Measurements from ENCODE around the gene PAPPA. TPM values are rescaled to one million over a fixed set of nuclear protein-coding genes. Genes with fewer than 3 reads are reported as not detected.

The PAPPA gene
- total and polyA plus RNA-seq, 4 experiments from 2014 or later, result not detected

- no peaks in the 10 kb centered on the region for H3K9me3 ChIP-seq (ENCODE audit: control insufficient read depth in 1 of 2, low read length in 2 of 2)
- CTCF ChIA-PET (ENCODE audit: partially characterized antibody), result no interaction called here
- H3K4me3 ChIP-seq (ENCODE audit: low read length in 2 of 2), result no peak overlapping the region
- POLR2A ChIA-PET (ENCODE audit: partially characterized antibody), result no interaction called here
- H3K27ac ChIP-seq (ENCODE audit: low read depth, low read length), result no peak overlapping the region
- H3K36me3 ChIP-seq (ENCODE audit: insufficient read depth, low read length), result no peaks in the 10 kb centered on the region
- Mint-ChIP-seq H3K27me3 (peaks cover 2 to 3% of the 10 kb centered on the region in 2 donors), H3K36me3 (no peaks in the 10 kb centered on the region), H3K27ac (no peak overlapping the region), H3K9me3 (peaks cover 0 to 5% (median 0%) of the 10 kb centered on the region in 8 donors), H3K4me3 (no peak overlapping the region), H3K4me1 (no peaks in the 10 kb centered on the region)
- intact Hi-C loops (cut with micrococcal nuclease), result no loop called here
- no peak for DNase-seq
- no peaks in the 10 kb centered on the region for H3K27me3 ChIP-seq (ENCODE audit: insufficient read depth, low read length)
- H3K4me1 ChIP-seq (ENCODE audit: insufficient read depth, low read length), result no peaks in the 10 kb centered on the region
These were observed 64.8 kb downstream of the PAPPA start for GRCh38 chr9:116218399-116218798.

GRCh38 chr9:116219686-116220085 lies 66.1 kb downstream of the PAPPA start:
- Histone ChIP-seq H3K9me3 (ENCODE audit: control insufficient read depth in 1 of 2, low read length in 2 of 2) (no peaks in the 10 kb centered on the region), H3K27ac (ENCODE audit: low read depth, low read length) (no peak overlapping the region), H3K27me3 (ENCODE audit: insufficient read depth, low read length) (no peaks in the 10 kb centered on the region), H3K4me3 (ENCODE audit: low read length in 2 of 2) (no peak overlapping the region), H3K36me3 (ENCODE audit: insufficient read depth, low read length) (no peaks in the 10 kb centered on the region), H3K4me1 (ENCODE audit: insufficient read depth, low read length) (no peaks in the 10 kb centered on the region)
- Mint-ChIP-seq H3K4me1 (no peaks in the 10 kb centered on the region), H3K27ac (no peak overlapping the region), H3K4me3 (peak overlapping the region in 1 of 8 donors; percentile 27), H3K36me3 (no peaks in the 10 kb centered on the region), H3K27me3 (peaks cover 2 to 3% of the 10 kb centered on the region in 2 donors), H3K9me3 (peaks cover 0 to 5% (median 0%) of the 10 kb centered on the region in 8 donors)
- DNase-seq, result no peak
- POLR2A ChIA-PET (ENCODE audit: partially characterized antibody), result no interaction called here
- CTCF ChIA-PET (ENCODE audit: partially characterized antibody), result no interaction called here
- intact Hi-C loops (cut with micrococcal nuclease), result no loop called here

GRCh38 chr9:116223926-116224325 lies 70.3 kb downstream of the PAPPA start:
- H3K4me1 ChIP-seq (ENCODE audit: insufficient read depth, low read length), result no peaks in the 10 kb centered on the region

GRCh38 chr9:116230051-116230632 lies 76.6 kb downstream of the PAPPA start:
- H3K27me3 Mint-ChIP-seq, result peaks cover 0 to 4% of the 10 kb centered on the region in 2 donors
- H3K4me3 Mint-ChIP-seq, result no peak overlapping the region
- H3K27me3 ChIP-seq (ENCODE audit: insufficient read depth, low read length), result no peaks in the 10 kb centered on the region
- DNase-seq, result no peak
- ChIA-PET POLR2A (ENCODE audit: partially characterized antibody) (no interaction called here), CTCF (ENCODE audit: partially characterized antibody) (no interaction called here)
- H3K4me3 ChIP-seq (ENCODE audit: low read length in 2 of 2), result no peak overlapping the region
- intact Hi-C loops (cut with micrococcal nuclease), result no loop called here
- no peak overlapping the region for H3K27ac ChIP-seq (ENCODE audit: low read depth, low read length)
- H3K36me3 Mint-ChIP-seq, result no peaks in the 10 kb centered on the region
- H3K9me3 ChIP-seq (ENCODE audit: control insufficient read depth in 1 of 2, low read length in 2 of 2), result no peaks in the 10 kb centered on the region
- H3K27ac Mint-ChIP-seq, result no peak overlapping the region
- H3K4me1 Mint-ChIP-seq, result no peaks in the 10 kb centered on the region
- no peaks in the 10 kb centered on the region for H3K36me3 ChIP-seq (ENCODE audit: insufficient read depth, low read length)
- H3K4me1 ChIP-seq (ENCODE audit: insufficient read depth, low read length), result no peaks in the 10 kb centered on the region
- H3K9me3 Mint-ChIP-seq, result peaks cover 0 to 5% (median 0%) of the 10 kb centered on the region in 8 donors

More at GRCh38 chr9:116223926-116224325, 70.3 kb downstream of the PAPPA start:
- H3K27me3 Mint-ChIP-seq, result peaks cover 2 to 3% of the 10 kb centered on the region in 2 donors
- H3K9me3 Mint-ChIP-seq, result peaks cover 0 to 5% (median 3%) of the 10 kb centered on the region in 8 donors
- Histone ChIP-seq H3K27ac (ENCODE audit: low read depth, low read length) (no peak overlapping the region), H3K27me3 (ENCODE audit: insufficient read depth, low read length) (no peaks in the 10 kb centered on the region), H3K36me3 (ENCODE audit: insufficient read depth, low read length) (no peaks in the 10 kb centered on the region), H3K9me3 (ENCODE audit: control insufficient read depth in 1 of 2, low read length in 2 of 2) (no peaks in the 10 kb centered on the region), H3K4me3 (ENCODE audit: low read length in 2 of 2) (no peak overlapping the region)
- DNase-seq, result no peak
- CTCF ChIA-PET (ENCODE audit: partially characterized antibody), result no interaction called here
- no peak overlapping the region for H3K4me3 Mint-ChIP-seq
- H3K4me1 Mint-ChIP-seq, result no peaks in the 10 kb centered on the region
- intact Hi-C loops (cut with micrococcal nuclease), result no loop called here
- POLR2A ChIA-PET (ENCODE audit: partially characterized antibody), result no interaction called here
- H3K36me3 Mint-ChIP-seq, result no peaks in the 10 kb centered on the region
- H3K27ac Mint-ChIP-seq, result no peak overlapping the region

GRCh38 chr9:116232424-116233159 lies 79.0 kb downstream of the PAPPA start:
- intact Hi-C loops (cut with micrococcal nuclease), result no loop called here
- Histone ChIP-seq H3K9me3 (ENCODE audit: control insufficient read depth in 1 of 2, low read length in 2 of 2) (no peaks in the 10 kb centered on the region), H3K27ac (ENCODE audit: low read depth, low read length) (no peak overlapping the region), H3K4me1 (ENCODE audit: insufficient read depth, low read length) (no peaks in the 10 kb centered on the region), H3K36me3 (ENCODE audit: insufficient read depth, low read length) (no peaks in the 10 kb centered on the region), H3K27me3 (ENCODE audit: insufficient read depth, low read length) (no peaks in the 10 kb centered on the region), H3K4me3 (ENCODE audit: low read length in 2 of 2) (no peak overlapping the region)
- ChIA-PET CTCF (ENCODE audit: partially characterized antibody) (no interaction called here), POLR2A (ENCODE audit: partially characterized antibody) (no interaction called here)
- Mint-ChIP-seq H3K27ac (no peak overlapping the region), H3K36me3 (no peaks in the 10 kb centered on the region), H3K4me1 (no peaks in the 10 kb centered on the region), H3K4me3 (no peak overlapping the region), H3K9me3 (peaks cover 0 to 4% (median 0%) of the 10 kb centered on the region in 8 donors), H3K27me3 (peaks cover 0 to 4% of the 10 kb centered on the region in 2 donors)
- no peak for DNase-seq

- Mint-ChIP-seq H3K27me3 (peaks cover 0 to 4% of the 10 kb centered on the region in 2 donors), H3K9me3 (peaks cover 0 to 4% (median 0%) of the 10 kb centered on the region in 8 donors), H3K4me1 (no peaks in the 10 kb centered on the region), H3K4me3 (no peak overlapping the region), H3K36me3 (no peaks in the 10 kb centered on the region), H3K27ac (no peak overlapping the region)
- H3K9me3 ChIP-seq (ENCODE audit: control insufficient read depth in 1 of 2, low read length in 2 of 2), result no peaks in the 10 kb centered on the region
- ChIA-PET POLR2A (ENCODE audit: partially characterized antibody) (no interaction called here), CTCF (ENCODE audit: partially characterized antibody) (no interaction called here)
- H3K36me3 ChIP-seq (ENCODE audit: insufficient read depth, low read length), result no peaks in the 10 kb centered on the region
- no peak overlapping the region for H3K27ac ChIP-seq (ENCODE audit: low read depth, low read length)
- intact Hi-C loops (cut with micrococcal nuclease), result no loop called here
- no peaks in the 10 kb centered on the region for H3K27me3 ChIP-seq (ENCODE audit: insufficient read depth, low read length)
- no peak for DNase-seq
- no peak overlapping the region for H3K4me3 ChIP-seq (ENCODE audit: low read length in 2 of 2)
- no peaks in the 10 kb centered on the region for H3K4me1 ChIP-seq (ENCODE audit: insufficient read depth, low read length)
These were observed 79.6 kb downstream of the PAPPA start for GRCh38 chr9:116233160-116233530.

- Mint-ChIP-seq H3K4me1 (no peaks in the 10 kb centered on the region), H3K4me3 (no peak overlapping the region)
- POLR2A ChIA-PET (ENCODE audit: partially characterized antibody), result no interaction called here
These were observed 80.5 kb downstream of the PAPPA start for GRCh38 chr9:116234081-116234480.

More at GRCh38 chr9:116234081-116234480, 80.5 kb downstream of the PAPPA start:
- H3K9me3 ChIP-seq (ENCODE audit: control insufficient read depth in 1 of 2, low read length in 2 of 2), result no peaks in the 10 kb centered on the region
- no peak overlapping the region for H3K4me3 ChIP-seq (ENCODE audit: low read length in 2 of 2)
- H3K27ac Mint-ChIP-seq, result no peak overlapping the region
- H3K27ac ChIP-seq (ENCODE audit: low read depth, low read length), result no peak overlapping the region
- peaks cover 0 to 4% (median 0%) of the 10 kb centered on the region in 8 donors for H3K9me3 Mint-ChIP-seq
- DNase-seq, result no peak
- H3K4me1 ChIP-seq (ENCODE audit: insufficient read depth, low read length), result no peaks in the 10 kb centered on the region
- no peaks in the 10 kb centered on the region for H3K27me3 ChIP-seq (ENCODE audit: insufficient read depth, low read length)
- intact Hi-C loops (cut with micrococcal nuclease), result no loop called here
- CTCF ChIA-PET (ENCODE audit: partially characterized antibody), result no interaction called here
- peaks cover 0 to 4% of the 10 kb centered on the region in 2 donors for H3K27me3 Mint-ChIP-seq
- no peaks in the 10 kb centered on the region for H3K36me3 ChIP-seq (ENCODE audit: insufficient read depth, low read length)
- H3K36me3 Mint-ChIP-seq, result no peaks in the 10 kb centered on the region
